Calu3 (cell line): ENCODE results near the gene ISL1. TPM values are rescaled to one million over a fixed set of nuclear protein-coding genes. Genes with fewer than 3 reads are reported as not detected.

ENCODE experiments used
- BruUV-seq: library from RNA; stranded (reverse); fragments of 400-500 nt; replicated peaks from 2 replicates; lab custom pipeline; 2021; lab: Mats Ljungman, UMichigan
- CTCF ChIA-PET: fragments of 300-600 bp; sonication (Branson Sonifier 250); formaldehyde crosslinking; loops from one replicate; lab custom pipeline; 2022; ENCODE audit warnings: antibody characterized with exemption; lab: Charles Lee
- DNase-seq: peaks from one replicate; pipeline ENCODE4 v3.0.0; 2022
- H3K27ac Mint-ChIP-seq: one replicate; pipeline ENCODE4 v1.8.0; 2022; ENCODE audit warnings: mixed read lengths; ENCODE audit not compliant: unreplicated experiment
- H3K27me3 Mint-ChIP-seq: one replicate; pipeline ENCODE4 v1.8.0; 2022; ENCODE audit warnings: mixed read lengths; ENCODE audit not compliant: unreplicated experiment
- H3K36me3 Mint-ChIP-seq: one replicate; pipeline ENCODE4 v1.8.0; 2022; ENCODE audit warnings: mild to moderate bottlenecking, moderate library complexity, mixed read lengths; ENCODE audit not compliant: insufficient read depth, unreplicated experiment
- H3K4me1 Mint-ChIP-seq: one replicate; pipeline ENCODE4 v1.8.0; 2022; ENCODE audit warnings: mild to moderate bottlenecking, low read depth, mixed read lengths; ENCODE audit not compliant: unreplicated experiment
- H3K4me3 Mint-ChIP-seq: one replicate; pipeline ENCODE4 v1.8.0; 2022; ENCODE audit warnings: mild to moderate bottlenecking, low read depth, moderate library complexity, mixed read lengths; ENCODE audit not compliant: unreplicated experiment
- H3K9me3 Mint-ChIP-seq: one replicate; pipeline ENCODE4 v1.8.0; 2022; ENCODE audit warnings: low read depth, mixed read lengths; ENCODE audit not compliant: unreplicated experiment
- CTCF ChIP-seq: fragments of 200-600 bp; IDR thresholded peaks from one replicate; pipeline ENCODE4 v1.8.0; 2022; ENCODE audit warnings: antibody characterized with exemption; ENCODE audit not compliant: unreplicated experiment
- intact Hi-C: fragments of 100-400 bp; cut with micrococcal nuclease; formaldehyde crosslinking; loops from one replicate; pipeline ENCODE4 v1.10.0; 2022; ENCODE audit not compliant: unreplicated experiment
- total RNA-seq: library from RNA; stranded (reverse); gene quantifications from 2 replicates; pipeline ENCODE4 v1.2.3, GENCODE V29; 2022

The ISL1 gene
- total RNA-seq, 1 experiment from 2014 or later: 9.4 TPM

DNA sequence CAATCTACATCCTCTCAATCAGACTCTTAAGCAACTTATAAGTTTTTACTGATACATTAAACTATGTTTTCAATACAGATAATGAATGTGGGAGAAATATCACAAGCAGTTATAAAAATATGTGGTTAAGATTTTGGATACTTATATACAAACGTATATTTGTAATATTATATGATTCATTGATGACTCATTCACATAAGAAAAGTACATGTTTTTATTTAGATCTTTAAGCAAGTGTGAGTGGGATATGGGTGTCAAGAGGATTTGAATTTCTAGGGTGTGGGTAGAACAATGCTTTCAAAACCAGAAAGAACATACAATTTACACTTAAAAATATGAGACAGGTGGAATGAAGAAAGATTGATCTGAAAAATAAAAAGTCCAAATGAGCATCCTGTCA lies 36.1 kb upstream of the ISL1 start:
- Mint-ChIP-seq H3K4me3 (no peak overlapping the region), H3K27me3 (no peaks in the 10 kb centered on the region), H3K4me1 (peaks cover 23% of the 10 kb centered on the region), H3K36me3 (no peaks in the 10 kb centered on the region), H3K9me3 (peaks cover 13% of the 10 kb centered on the region), H3K27ac (no peak overlapping the region)
- CTCF ChIA-PET: interaction anchor here (1.5 kb wide), 1 partner anchor 384 kb away, joined by 13 read pairs; no protein-coding TSS in a partner anchor
- intact Hi-C loops: loop anchor here (1.0 to 10.0 kb wide), 4 partner anchors 62 to 384 kb away; no protein-coding TSS in a partner anchor
- no peak for TF ChIP-seq CTCF
- BruUV-seq: no TSS peak
- DNase-seq: no peak

GRCh38 chr5:51347704-51348103 lies 35.5 kb upstream of the ISL1 start:
- CTCF ChIA-PET: interaction anchor here (1.5 kb wide), 1 partner anchor 384 kb away, joined by 13 read pairs; no protein-coding TSS in a partner anchor
- no peak for DNase-seq
- no TSS peak for BruUV-seq
- H3K27me3 Mint-ChIP-seq: no peaks in the 10 kb centered on the region
- no peak overlapping the region for H3K27ac Mint-ChIP-seq
- H3K9me3 Mint-ChIP-seq: peaks cover 13% of the 10 kb centered on the region
- no peak overlapping the region for H3K4me3 Mint-ChIP-seq
- peaks cover 23% of the 10 kb centered on the region for H3K4me1 Mint-ChIP-seq
- intact Hi-C loops: loop anchor here (1.0 to 10.0 kb wide), 4 partner anchors 63 to 384 kb away; no protein-coding TSS in a partner anchor
- TF ChIP-seq CTCF: peak; percentile 19
- no peaks in the 10 kb centered on the region for H3K36me3 Mint-ChIP-seq

DNA sequence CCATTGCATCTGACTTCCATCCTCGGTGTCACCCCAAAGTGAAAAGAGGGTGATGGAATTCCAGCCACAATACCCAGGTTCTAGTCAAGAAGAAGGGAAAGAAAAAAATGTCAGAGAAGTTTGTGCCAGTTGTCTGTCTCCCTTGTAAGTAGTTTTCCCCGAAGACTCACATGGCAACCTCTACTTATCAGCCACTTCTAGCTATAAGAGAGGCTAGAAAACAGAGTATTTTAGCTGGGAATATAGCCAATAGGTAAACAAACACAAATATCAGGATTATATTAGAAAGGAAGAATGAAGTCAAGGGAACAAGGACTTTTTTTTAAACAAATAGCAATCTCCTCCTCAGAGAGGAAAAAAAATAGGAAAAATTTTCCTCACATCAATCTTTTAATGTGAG lies 12.2 kb upstream of the ISL1 start:
- DNase-seq: no peak
- CTCF ChIA-PET: interaction anchor here (0.6 kb wide), 1 partner anchor 379 kb away, joined by 3 read pairs; no protein-coding TSS in a partner anchor
- Mint-ChIP-seq H3K36me3 (no peaks in the 10 kb centered on the region), H3K9me3 (no peaks in the 10 kb centered on the region), H3K4me3 (no peak overlapping the region), H3K27ac (no peak overlapping the region), H3K4me1 (no peaks in the 10 kb centered on the region), H3K27me3 (no peaks in the 10 kb centered on the region)
- TF ChIP-seq CTCF: no peak
- no TSS peak for BruUV-seq
- intact Hi-C loops: no loop called here

GRCh38 chr5:51373880-51374523 lies 9.2 kb upstream of the ISL1 start:
- CTCF ChIA-PET: no interaction called here
- H3K4me3 Mint-ChIP-seq: no peak overlapping the region
- TF ChIP-seq CTCF: no peak
- H3K4me1 Mint-ChIP-seq: peaks cover 9% of the 10 kb centered on the region
- no peaks in the 10 kb centered on the region for H3K9me3 Mint-ChIP-seq
- H3K27ac Mint-ChIP-seq: no peak overlapping the region
- BruUV-seq: no TSS peak
- H3K36me3 Mint-ChIP-seq: peaks cover 6% of the 10 kb centered on the region
- intact Hi-C loops: no loop called here
- DNase-seq: no peak
- H3K27me3 Mint-ChIP-seq: no peaks in the 10 kb centered on the region
